HCT116 (cell line): ENCODE measurements around the gene ADPRHL1. TPM values are rescaled to one million over a fixed set of nuclear protein-coding genes. Genes with fewer than 3 reads are reported as not detected.

Experiments
- ATAC-seq: fragments of 200-7000 bp; cut with Tn5 transposase; 2 replicates; pipeline ENCODE4 v1.9.1; 2020; ENCODE audit warnings: mild to moderate bottlenecking, moderate library complexity
- BruUV-seq: library from RNA; stranded (reverse); fragments of 400-500 nt; replicated peaks from 2 replicates; lab custom pipeline; 2021; lab: Mats Ljungman, UMichigan
- CTCF ChIA-PET: fragments of 300-600 bp; sonication (Branson Sonifier 250); formaldehyde crosslinking; loops from one replicate; lab custom pipeline; 2021; ENCODE audit warnings: antibody characterized with exemption; lab: Charles Lee
- POLR2A ChIA-PET: fragments of 300-600, 350-600 bp; sonication (Branson Sonifier 250); formaldehyde crosslinking; loops from one replicate; lab custom pipeline; 2021; ENCODE audit warnings: antibody characterized with exemption; lab: Charles Lee
- RAD21 ChIA-PET, 2 experiments: fragments of 300-600 bp; sonication (Branson Sonifier 250); formaldehyde crosslinking; loops; one replicate each; lab custom pipeline; 2023; ENCODE audit warnings: low total read pairs in 2 of 2; ENCODE audit not compliant: uncharacterized antibody in 2 of 2, unreplicated experiment in 2 of 2, low non-redundant PET in 1 of 2; lab: Charles Lee
- DNase-seq: peaks from one replicate; pipeline ENCODE4 v3.0.0-alpha.2; 2010; ENCODE audit warnings: low read depth, low spot score
- H2AFZ ChIP-seq: fragments of 200-600 bp; shearing (Covaris generic), sonication (generic); 2 replicates; pipeline ENCODE4 v1.6.1; 2017; ENCODE audit warnings: low read depth, mixed run types, mixed read lengths, antibody characterized with exemption, low read length; ENCODE audit not compliant: poor library complexity, severe bottlenecking
- H3K27ac ChIP-seq: 2 replicates; pipeline ENCODE4 v1.5.1; 2012; ENCODE audit warnings: low read depth, low read length
- H3K27me3 ChIP-seq: fragments of 200-600 bp; sonication (generic); 2 replicates; pipeline ENCODE4 v1.6.1; 2016; ENCODE audit warnings: mixed run types, low read length, mixed read lengths; ENCODE audit not compliant: insufficient read depth
- H3K36me3 ChIP-seq, 2 experiments: fragments of 200-500 bp in 1 of 2; fragments of 200-600 bp in 1 of 2; sonication (Bioruptor generic) in 1 of 2; sonication (generic) in 1 of 2; 2 replicates each; pipeline versions ENCODE4 v1.5.1 to v1.6.1; 2014 to 2016; ENCODE audit warnings: low read length in 2 of 2, inconsistent platforms in 1 of 2, mixed read lengths in 1 of 2, mixed run types in 1 of 2; ENCODE audit not compliant: insufficient read depth in 2 of 2, control insufficient read depth in 1 of 2
- H3K4me1 ChIP-seq, 2 experiments: fragments of 200-600 bp in 1 of 2; sonication (generic) in 1 of 2; 2 replicates each; pipeline versions ENCODE4 v1.5.1 to v1.6.1; 2012 to 2017; ENCODE audit warnings: low read length in 2 of 2, inconsistent platforms in 1 of 2, mild to moderate bottlenecking in 1 of 2, mixed read lengths in 1 of 2, mixed run types in 1 of 2, moderate library complexity in 1 of 2; ENCODE audit not compliant: insufficient read depth in 2 of 2, control insufficient read depth in 1 of 2
- H3K4me2 ChIP-seq: fragments of 200-600 bp; sonication (generic); 2 replicates; pipeline ENCODE4 v1.6.1; 2017; ENCODE audit warnings: mixed run types, low read length, mixed read lengths
- H3K4me3 ChIP-seq, 2 experiments: fragments of 200-600 bp in 1 of 2; sonication (generic) in 1 of 2; replicated peaks in 1 of 2; 2 replicates each; pipeline ENCODE4 v1.5.1; 2011 to 2016; ENCODE audit warnings: low read length in 2 of 2, control low read depth in 1 of 2, low read depth in 1 of 2, mild to moderate bottlenecking in 1 of 2, mixed read lengths in 1 of 2, mixed run types in 1 of 2
- H3K79me2 ChIP-seq: fragments of 200-600 bp; sonication (generic); 2 replicates; pipeline ENCODE4 v1.6.1; 2017; ENCODE audit warnings: mild to moderate bottlenecking, mixed run types, low read length, moderate library complexity, mixed read lengths; ENCODE audit not compliant: insufficient read depth
- H3K9ac ChIP-seq: fragments of 200-600 bp; sonication (generic); 2 replicates; pipeline ENCODE4 v1.6.1; 2016; ENCODE audit warnings: low read length, mixed read lengths
- H3K9me2 ChIP-seq: fragments of 200-600 bp; sonication (generic), shearing (Covaris generic); 2 replicates; pipeline ENCODE4 v1.6.1; 2017; ENCODE audit warnings: mixed run types, mild to moderate bottlenecking, moderate library complexity; ENCODE audit not compliant: insufficient read depth
- H3K9me3 ChIP-seq, 2 experiments: fragments of 200-500 bp in 1 of 2; fragments of 200-600 bp in 1 of 2; sonication (Bioruptor generic) in 1 of 2; sonication (generic) in 1 of 2; 2 replicates each; pipeline ENCODE4 v1.6.1; 2014 to 2017; ENCODE audit warnings: low read length in 2 of 2, mixed read lengths in 2 of 2, inconsistent platforms in 1 of 2, low read depth in 1 of 2, mild to moderate bottlenecking in 1 of 2, mixed run types in 1 of 2, moderate library complexity in 1 of 2; ENCODE audit not compliant: control insufficient read depth in 1 of 2, insufficient read depth in 1 of 2
- H4K20me1 ChIP-seq: fragments of 200-600 bp; sonication (generic), shearing (Covaris generic); 2 replicates; pipeline ENCODE4 v1.6.1; 2017; ENCODE audit warnings: mixed run types, mild to moderate bottlenecking, moderate library complexity; ENCODE audit not compliant: insufficient read depth
- ELF1 ChIP-seq: IDR thresholded peaks from 2 replicates; pipeline ENCODE4 v1.6.1; 2012; ENCODE audit warnings: low read depth, borderline replicate concordance
- JUND ChIP-seq: IDR thresholded peaks from 2 replicates; pipeline ENCODE4 v1.6.1; 2012
- REST ChIP-seq: IDR thresholded peaks from 2 replicates; pipeline ENCODE4 v1.6.1; 2012; ENCODE audit warnings: low read depth
- SRF ChIP-seq: IDR thresholded peaks from 2 replicates; pipeline ENCODE4 v1.6.1; 2012; ENCODE audit warnings: low read depth
- YY1 ChIP-seq: IDR thresholded peaks from 2 replicates; pipeline ENCODE4 v1.6.1; 2011; ENCODE audit warnings: low read length, low read depth, moderate library complexity, mild to moderate bottlenecking; ENCODE audit not compliant: insufficient replicate concordance; ENCODE audit errors: extremely low read depth
- ZNF274 ChIP-seq: fragments of 200-500 bp; sonication (Bioruptor generic); IDR thresholded peaks from 2 replicates; pipeline ENCODE4 v1.6.1; 2014; ENCODE audit warnings: mild to moderate bottlenecking, low read depth, low read length, inconsistent platforms
- intact Hi-C: fragments of 100-400 bp; cut with micrococcal nuclease; formaldehyde crosslinking; loops from 2 replicates; pipeline ENCODE4 v1.10.0; 2022
- total RNA-seq: library from RNA; stranded (reverse); gene quantifications from one replicate; pipeline ENCODE4 v1.2.1, GENCODE V29; 2021; ENCODE audit not compliant: unreplicated experiment
- TF ChIP-seq, protein P1 (sequence below): IDR thresholded peaks from 2 replicates; pipeline ENCODE4 v1.6.1; 2011; ENCODE audit warnings: mild to moderate bottlenecking, low read length, moderate library complexity; ENCODE audit not compliant: insufficient replicate concordance; ENCODE audit errors: extremely low read depth

The ADPRHL1 gene
- total RNA-seq, 1 experiment from 2014 or later: 12.6 TPM

- RAD21 ChIA-PET: no interaction called here
- TF ChIP-seq, protein P1, sequence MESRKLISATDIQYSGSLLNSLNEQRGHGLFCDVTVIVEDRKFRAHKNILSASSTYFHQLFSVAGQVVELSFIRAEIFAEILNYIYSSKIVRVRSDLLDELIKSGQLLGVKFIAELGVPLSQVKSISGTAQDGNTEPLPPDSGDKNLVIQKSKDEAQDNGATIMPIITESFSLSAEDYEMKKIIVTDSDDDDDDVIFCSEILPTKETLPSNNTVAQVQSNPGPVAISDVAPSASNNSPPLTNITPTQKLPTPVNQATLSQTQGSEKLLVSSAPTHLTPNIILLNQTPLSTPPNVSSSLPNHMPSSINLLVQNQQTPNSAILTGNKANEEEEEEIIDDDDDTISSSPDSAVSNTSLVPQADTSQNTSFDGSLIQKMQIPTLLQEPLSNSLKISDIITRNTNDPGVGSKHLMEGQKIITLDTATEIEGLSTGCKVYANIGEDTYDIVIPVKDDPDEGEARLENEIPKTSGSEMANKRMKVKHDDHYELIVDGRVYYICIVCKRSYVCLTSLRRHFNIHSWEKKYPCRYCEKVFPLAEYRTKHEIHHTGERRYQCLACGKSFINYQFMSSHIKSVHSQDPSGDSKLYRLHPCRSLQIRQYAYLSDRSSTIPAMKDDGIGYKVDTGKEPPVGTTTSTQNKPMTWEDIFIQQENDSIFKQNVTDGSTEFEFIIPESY: no peak
- TF ChIP-seq REST: no peak
- no peak for TF ChIP-seq YY1
- no peak for TF ChIP-seq JUND
- no peak for TF ChIP-seq SRF
- TF ChIP-seq ZNF274: no peak
- TF ChIP-seq ELF1: no peak
- CTCF ChIA-PET: no interaction called here
- no peaks in the 10 kb centered on the region for H3K9me3 ChIP-seq
- H4K20me1 ChIP-seq: no peaks in the 10 kb centered on the region
- DNase-seq (no peak), ATAC-seq (no peak)
- H2AFZ ChIP-seq: no peak overlapping the region
- H3K79me2 ChIP-seq: no peaks in the 10 kb centered on the region
- peaks cover 17 to 23% of the 10 kb centered on the region in 2 experiments for H3K4me1 ChIP-seq
- no peak overlapping the region for H3K9ac ChIP-seq
- no peaks in the 10 kb centered on the region for H3K9me2 ChIP-seq
- H3K27ac ChIP-seq: no peak overlapping the region
- POLR2A ChIA-PET: no interaction called here
- no peak overlapping the region for H3K4me3 ChIP-seq
- intact Hi-C loops: no loop called here
- H3K4me2 ChIP-seq: no peak overlapping the region
- H3K36me3 ChIP-seq: no peaks in the 10 kb centered on the region
- H3K27me3 ChIP-seq: peaks cover 3% of the 10 kb centered on the region; the same call in 1 of the 2 replicates
- no TSS peak for BruUV-seq
Observed at GRCh38 chr13:113412440-113412839, 40.8 kb downstream of the ADPRHL1 start.
